ENCODE data around the gene LRCH3. TPM values are rescaled to one million over a fixed set of nuclear protein-coding genes. Genes with fewer than 3 reads are reported as not detected.

Gene LRCH3
- total and polyA plus RNA-seq, 8 donors, result 5.4 to 26.1 (median 13.9) TPM

DNA sequence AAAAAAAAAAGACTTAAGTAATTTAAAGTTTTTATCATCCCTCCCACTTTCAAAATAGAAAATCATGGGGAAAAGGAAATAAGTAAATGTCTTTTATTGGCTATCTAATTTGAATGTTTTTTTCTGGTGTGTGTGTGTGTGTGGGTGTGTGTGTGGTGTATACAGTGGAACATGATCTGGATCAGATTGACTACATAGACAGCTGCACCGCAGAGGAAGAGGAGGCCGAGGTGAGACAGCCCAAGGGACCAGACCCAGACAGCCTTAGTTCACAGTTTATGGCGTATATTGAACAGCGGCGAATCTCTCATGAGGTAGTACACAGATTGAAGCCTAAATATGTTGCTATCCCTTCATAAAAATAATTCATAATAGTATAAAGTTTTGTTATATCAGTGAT is 44.5 kb downstream of the LRCH3 start:
- H3K36me3 ChIP-seq, result peaks cover 0 to 38% (median 6%) of the 10 kb centered on the region in 3 donors
- H3K9me3 ChIP-seq, result no peaks in the 10 kb centered on the region
- 95 to 100% methylated on average over 5 of the region's 5 CpGs for WGBS, 2 donors

DNA sequence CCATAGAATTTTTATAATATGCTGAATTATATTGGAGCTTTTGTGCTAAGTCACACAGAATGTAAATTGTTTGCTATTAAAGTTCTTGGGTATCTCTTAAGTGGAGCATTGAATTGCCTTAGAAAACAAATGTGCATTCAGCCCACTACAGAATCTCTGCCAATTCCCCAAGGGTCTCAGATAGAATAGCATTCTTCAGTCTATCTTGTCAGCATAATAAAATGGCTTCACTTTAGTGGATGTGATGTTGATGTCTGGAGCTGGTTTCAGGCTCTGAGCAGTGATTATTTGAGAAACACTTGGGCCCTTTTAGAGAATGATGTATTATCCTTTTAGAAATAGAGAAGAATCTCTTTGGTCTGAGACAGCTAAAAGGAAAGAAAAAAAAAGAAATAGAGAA is 45.2 kb downstream of the LRCH3 start:
- FAIRE-seq (no peak), ATAC-seq (no peak), DNase-seq (no peak)
- no peak overlapping the region for H3K27ac ChIP-seq
- peaks cover 0 to 36% (median 10%) of the 10 kb centered on the region in 3 donors for H3K36me3 ChIP-seq
- H3K4me1 ChIP-seq, result no peaks in the 10 kb centered on the region
- intact Hi-C loops (cut with DNase I), result no loop called here
- H3K9me3 ChIP-seq, result no peaks in the 10 kb centered on the region
- H3K4me3 ChIP-seq, result no peak overlapping the region
- H3K27me3 ChIP-seq, result no peaks in the 10 kb centered on the region
- TF ChIP-seq, protein P1, sequence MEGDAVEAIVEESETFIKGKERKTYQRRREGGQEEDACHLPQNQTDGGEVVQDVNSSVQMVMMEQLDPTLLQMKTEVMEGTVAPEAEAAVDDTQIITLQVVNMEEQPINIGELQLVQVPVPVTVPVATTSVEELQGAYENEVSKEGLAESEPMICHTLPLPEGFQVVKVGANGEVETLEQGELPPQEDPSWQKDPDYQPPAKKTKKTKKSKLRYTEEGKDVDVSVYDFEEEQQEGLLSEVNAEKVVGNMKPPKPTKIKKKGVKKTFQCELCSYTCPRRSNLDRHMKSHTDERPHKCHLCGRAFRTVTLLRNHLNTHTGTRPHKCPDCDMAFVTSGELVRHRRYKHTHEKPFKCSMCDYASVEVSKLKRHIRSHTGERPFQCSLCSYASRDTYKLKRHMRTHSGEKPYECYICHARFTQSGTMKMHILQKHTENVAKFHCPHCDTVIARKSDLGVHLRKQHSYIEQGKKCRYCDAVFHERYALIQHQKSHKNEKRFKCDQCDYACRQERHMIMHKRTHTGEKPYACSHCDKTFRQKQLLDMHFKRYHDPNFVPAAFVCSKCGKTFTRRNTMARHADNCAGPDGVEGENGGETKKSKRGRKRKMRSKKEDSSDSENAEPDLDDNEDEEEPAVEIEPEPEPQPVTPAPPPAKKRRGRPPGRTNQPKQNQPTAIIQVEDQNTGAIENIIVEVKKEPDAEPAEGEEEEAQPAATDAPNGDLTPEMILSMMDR (IDR thresholded peaks at IDR 0.05), result no peak

More for the DNA sequence above, 44.5 kb downstream of the LRCH3 start:
- H3K4me3 ChIP-seq, result no peak overlapping the region
- intact Hi-C loops (cut with DNase I), result no loop called here
- H3K27me3 ChIP-seq, result no peaks in the 10 kb centered on the region
- no peaks in the 10 kb centered on the region for H3K4me1 ChIP-seq
- no peak overlapping the region for H3K27ac ChIP-seq
- TF ChIP-seq, protein P1 (IDR thresholded peaks at IDR 0.05), result no peak
- no peak for DNase-seq
- no peak for FAIRE-seq
- ATAC-seq, result no peak

GRCh38 chr3:197837282-197837681 is 46.2 kb downstream of the LRCH3 start:
- H3K4me1 ChIP-seq, result no peaks in the 10 kb centered on the region
- DNase-seq (no peak), FAIRE-seq (no peak), ATAC-seq (no peak)
- WGBS, 2 donors, result 95% methylated on average over 2 of the region's 2 CpGs
- H3K27ac ChIP-seq, result no peak overlapping the region
- no peaks in the 10 kb centered on the region for H3K9me3 ChIP-seq
- no peaks in the 10 kb centered on the region for H3K27me3 ChIP-seq
- peaks cover 0 to 35% (median 10%) of the 10 kb centered on the region in 3 donors for H3K36me3 ChIP-seq
- intact Hi-C loops (cut with DNase I), result no loop called here
- TF ChIP-seq, protein P1 (IDR thresholded peaks at IDR 0.05), result no peak
- H3K4me3 ChIP-seq, result no peak overlapping the region

GRCh38 chr3:197841789-197842188 is 50.7 kb downstream of the LRCH3 start:
- no peak for FAIRE-seq
- Histone ChIP-seq H3K4me3 (no peak overlapping the region), H3K4me1 (no peaks in the 10 kb centered on the region), H3K27ac (no peak overlapping the region), H3K9me3 (no peaks in the 10 kb centered on the region), H3K36me3 (peaks cover 0 to 48% (median 10%) of the 10 kb centered on the region in 3 donors), H3K27me3 (no peaks in the 10 kb centered on the region)
- DNase-seq, result no peak
- no peak for ATAC-seq
- 89% methylated on average over 5 of the region's 5 CpGs for WGBS, 2 donors
- TF ChIP-seq, protein P1 (IDR thresholded peaks at IDR 0.05), result no peak
- intact Hi-C loops (cut with DNase I), result no loop called here

DNA sequence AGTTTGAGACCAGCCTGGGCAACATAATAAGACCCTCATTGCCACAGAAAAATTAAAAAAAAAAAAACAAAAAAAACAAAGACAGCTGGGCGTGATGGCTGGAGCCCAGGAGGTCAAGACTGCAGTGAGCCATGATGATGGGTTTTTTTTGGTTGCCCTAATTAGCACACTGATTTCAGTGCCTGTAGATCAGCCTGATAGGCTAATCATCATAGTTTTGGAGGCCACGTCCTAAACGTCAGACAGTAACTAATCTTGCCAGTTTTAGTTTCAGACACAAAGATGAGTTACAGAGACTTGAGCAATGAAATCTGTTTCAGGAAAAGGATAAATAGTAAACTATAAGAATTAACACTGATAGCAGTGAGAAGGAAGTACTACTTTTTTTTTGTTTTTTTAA is 55.4 kb downstream of the LRCH3 start:
- TF ChIP-seq, protein P1 (IDR thresholded peaks at IDR 0.05), result no peak
- no peak overlapping the region for H3K4me3 ChIP-seq
- H3K27me3 ChIP-seq, result no peaks in the 10 kb centered on the region
- H3K27ac ChIP-seq, result no peak overlapping the region
- no peaks in the 10 kb centered on the region for H3K9me3 ChIP-seq
- WGBS, 2 donors, result 78 to 82% methylated on average over 3 of the region's 3 CpGs
- intact Hi-C loops (cut with DNase I), result no loop called here
- ATAC-seq, result no peak
- no peak for DNase-seq
- no peak for FAIRE-seq
- H3K36me3 ChIP-seq, result peaks cover 0 to 49% (median 0%) of the 10 kb centered on the region in 3 donors
- no peaks in the 10 kb centered on the region for H3K4me1 ChIP-seq
